C4-2B (cell line): ENCODE measurements around the gene ENPP6.

Experiments used
- H3K27ac ChIP-seq: fragments of 450-650 bp; 2 replicates; pipeline ENCODE4 v1.5.1; 2017
- ZFX ChIP-seq: fragments of 450-650 bp; IDR thresholded peaks from 2 replicates; pipeline ENCODE4 v1.6.1; 2017
- TF ChIP-seq, protein P1 (sequence below): fragments of 450-650 bp; conservative IDR thresholded peaks from 2 replicates; pipeline ENCODE4 v1.5.1; 2017; ENCODE audit warnings: mild to moderate bottlenecking

Gene ENPP6

DNA sequence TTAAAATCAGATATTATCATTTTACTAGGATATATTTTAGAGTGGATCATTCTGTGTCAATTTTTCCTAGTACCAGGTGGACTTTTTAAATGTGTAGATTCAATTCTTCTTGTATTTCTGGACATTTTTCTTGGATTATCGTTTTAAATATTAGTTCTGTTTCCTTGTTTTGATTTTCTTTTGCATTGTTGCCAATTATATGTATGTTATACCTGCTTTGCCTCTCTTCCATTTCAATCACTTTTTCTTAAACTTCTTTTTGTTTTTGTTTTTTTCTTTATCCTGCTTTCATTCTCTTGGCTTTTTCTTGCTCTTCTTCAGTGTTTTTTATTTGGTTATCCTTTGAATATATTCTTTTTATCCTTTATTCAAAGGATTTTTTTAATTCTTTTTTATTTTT, 171.5 kb downstream of the ENPP6 start:
- TF ChIP-seq ZFX, result no peak
- TF ChIP-seq, protein P1, sequence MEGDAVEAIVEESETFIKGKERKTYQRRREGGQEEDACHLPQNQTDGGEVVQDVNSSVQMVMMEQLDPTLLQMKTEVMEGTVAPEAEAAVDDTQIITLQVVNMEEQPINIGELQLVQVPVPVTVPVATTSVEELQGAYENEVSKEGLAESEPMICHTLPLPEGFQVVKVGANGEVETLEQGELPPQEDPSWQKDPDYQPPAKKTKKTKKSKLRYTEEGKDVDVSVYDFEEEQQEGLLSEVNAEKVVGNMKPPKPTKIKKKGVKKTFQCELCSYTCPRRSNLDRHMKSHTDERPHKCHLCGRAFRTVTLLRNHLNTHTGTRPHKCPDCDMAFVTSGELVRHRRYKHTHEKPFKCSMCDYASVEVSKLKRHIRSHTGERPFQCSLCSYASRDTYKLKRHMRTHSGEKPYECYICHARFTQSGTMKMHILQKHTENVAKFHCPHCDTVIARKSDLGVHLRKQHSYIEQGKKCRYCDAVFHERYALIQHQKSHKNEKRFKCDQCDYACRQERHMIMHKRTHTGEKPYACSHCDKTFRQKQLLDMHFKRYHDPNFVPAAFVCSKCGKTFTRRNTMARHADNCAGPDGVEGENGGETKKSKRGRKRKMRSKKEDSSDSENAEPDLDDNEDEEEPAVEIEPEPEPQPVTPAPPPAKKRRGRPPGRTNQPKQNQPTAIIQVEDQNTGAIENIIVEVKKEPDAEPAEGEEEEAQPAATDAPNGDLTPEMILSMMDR, result no peak
- no peak overlapping the region for H3K27ac ChIP-seq

DNA sequence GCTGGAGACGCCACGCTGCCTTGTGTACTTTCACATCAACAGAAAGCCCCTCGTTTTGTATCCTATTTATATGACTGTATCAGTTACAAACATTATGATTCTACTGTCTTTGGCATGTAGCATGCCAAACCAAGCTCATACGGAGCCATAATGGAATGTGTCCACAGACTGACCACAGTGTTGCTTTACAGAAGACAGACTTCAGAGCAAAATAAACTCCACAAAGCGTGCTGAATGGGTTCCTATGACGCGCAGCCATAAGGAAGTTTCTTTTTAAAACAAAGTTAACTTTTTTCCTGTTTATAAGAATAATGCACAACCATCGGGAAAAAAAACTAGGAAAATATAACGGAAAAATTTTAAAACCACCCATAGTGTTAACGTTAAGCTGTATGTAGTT, 176.5 kb downstream of the ENPP6 start:
- TF ChIP-seq, protein P1, result no peak
- TF ChIP-seq ZFX, result no peak
- H3K27ac ChIP-seq, result no peak overlapping the region

DNA sequence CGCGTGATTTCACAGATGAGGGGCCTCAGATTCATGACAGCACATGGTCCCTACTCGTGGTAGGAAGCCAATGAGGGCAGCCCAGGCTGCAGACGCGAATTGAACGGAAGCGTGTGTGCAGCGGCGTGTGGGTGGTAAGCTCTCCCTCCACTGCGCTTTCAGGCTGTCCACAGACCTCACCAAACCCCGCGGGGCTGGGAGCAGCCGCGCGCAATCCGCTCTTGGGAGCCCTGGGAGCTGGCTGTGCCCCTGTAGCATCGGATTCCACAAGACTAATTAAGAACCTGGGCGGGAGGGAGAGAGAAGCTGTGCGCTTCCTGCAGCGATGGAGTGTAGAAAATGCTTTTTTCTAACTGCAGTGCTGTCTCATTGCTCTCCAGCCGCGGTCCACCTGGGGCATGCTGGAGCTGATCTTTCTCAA, 177.7 kb downstream of the ENPP6 start:
- no peak overlapping the region for H3K27ac ChIP-seq

More for the DNA sequence above, 177.7 kb downstream of the ENPP6 start:
- TF ChIP-seq ZFX, result no peak
- TF ChIP-seq, protein P1, result no peak
